HepG2 (cell line): ENCODE measurements around the gene LIN28A. TPM values are rescaled to one million over a fixed set of nuclear protein-coding genes. Genes with fewer than 3 reads are reported as not detected.

Experiments
- ARNT2 ChIP-seq: sonication (generic); formaldehyde crosslinking; IDR thresholded peaks from 2 replicates; pipeline ENCODE4 v1.8.0; 2022; ENCODE audit warnings: mild to moderate bottlenecking, low read depth, missing genetic modification reagents, moderate library complexity
- ATF6 ChIP-seq: sonication (generic); formaldehyde crosslinking; conservative IDR thresholded peaks from 2 replicates; pipeline ENCODE4 v1.4.0; 2020; ENCODE audit warnings: missing genetic modification reagents
- ELF3 ChIP-seq: IDR thresholded peaks from 2 replicates; pipeline ENCODE4 v1.6.1; 2016; ENCODE audit warnings: missing genetic modification reagents, missing compliant biosample characterization
- FOSL2 ChIP-seq: sonication (generic); formaldehyde crosslinking; IDR thresholded peaks from 2 replicates; pipeline ENCODE4 v1.4.0; 2020; ENCODE audit warnings: missing genetic modification reagents
- GLI4 ChIP-seq: sonication (generic); formaldehyde crosslinking; IDR thresholded peaks from 2 replicates; pipeline ENCODE4 v1.5.1; 2020; ENCODE audit warnings: missing genetic modification reagents, mild to moderate bottlenecking, moderate library complexity, borderline replicate concordance
- MLLT10 ChIP-seq: sonication (generic); formaldehyde crosslinking; IDR thresholded peaks from 2 replicates; pipeline ENCODE4 v1.4.0; 2020; ENCODE audit warnings: missing genetic modification reagents
- MTA1 ChIP-seq: sonication (generic); formaldehyde crosslinking; IDR thresholded peaks from 2 replicates; pipeline ENCODE4 v1.4.0; 2020; ENCODE audit warnings: missing genetic modification reagents, mild to moderate bottlenecking, borderline replicate concordance
- NR2F1 ChIP-seq, 2 experiments: fragments of 450-650 bp in 1 of 2; formaldehyde crosslinking in 1 of 2; IDR thresholded peaks; 2 replicates each; pipeline versions ENCODE4 v1.5.0 to v1.6.1; 2016 to 2020; ENCODE audit warnings: mild to moderate bottlenecking in 1 of 2, missing compliant biosample characterization in 1 of 2, missing genetic modification reagents in 1 of 2, moderate library complexity in 1 of 2
- PAXIP1 ChIP-seq: sonication (generic); formaldehyde crosslinking; conservative IDR thresholded peaks from 2 replicates; pipeline ENCODE4 v1.4.0; 2020; ENCODE audit warnings: mild to moderate bottlenecking, missing genetic modification reagents, moderate library complexity
- POLR2A ChIP-seq, 2 experiments: IDR thresholded peaks; 2 replicates each; pipeline ENCODE4 v1.6.1; 2011; ENCODE audit warnings: low read depth in 2 of 2, low read length in 2 of 2, mild to moderate bottlenecking in 1 of 2, moderate library complexity in 1 of 2; ENCODE audit not compliant: insufficient read depth in 1 of 2
- PRDM15 ChIP-seq: sonication (generic); formaldehyde crosslinking; IDR thresholded peaks from 2 replicates; pipeline ENCODE4 v1.4.0; 2020; ENCODE audit warnings: missing genetic modification reagents
- RXRB ChIP-seq: IDR thresholded peaks from 2 replicates; pipeline ENCODE4 v1.6.1; 2016; ENCODE audit warnings: borderline replicate concordance, missing genetic modification reagents, missing compliant biosample characterization
- SUZ12 ChIP-seq: fragments of 150-350 bp; IDR thresholded peaks from 2 replicates; pipeline ENCODE4 v1.6.1; 2014; ENCODE audit warnings: low read depth, low read length
- THAP11 ChIP-seq: IDR thresholded peaks from 2 replicates; pipeline ENCODE4 v1.6.1; 2016; ENCODE audit warnings: missing biosample characterization, missing genetic modification reagents
- TOE1 ChIP-seq: sonication (generic); formaldehyde crosslinking; IDR thresholded peaks from 2 replicates; pipeline ENCODE4 v1.4.0; 2020; ENCODE audit warnings: mild to moderate bottlenecking, missing genetic modification reagents
- TSC22D2 ChIP-seq: sonication (generic); formaldehyde crosslinking; IDR thresholded peaks from 2 replicates; pipeline ENCODE4 v1.5.1; 2020; ENCODE audit warnings: missing genetic modification reagents, mild to moderate bottlenecking, borderline replicate concordance
- ZNF264 ChIP-seq: sonication (generic); formaldehyde crosslinking; IDR thresholded peaks from 2 replicates; pipeline ENCODE4 v1.4.0; 2020; ENCODE audit warnings: missing genetic modification reagents
- ZNF569 ChIP-seq: sonication (generic); formaldehyde crosslinking; IDR thresholded peaks from 2 replicates; pipeline ENCODE4 v1.5.0; 2020; ENCODE audit warnings: mild to moderate bottlenecking, missing genetic modification reagents, moderate library complexity, borderline replicate concordance
- ZNF749 ChIP-seq: sonication (generic); formaldehyde crosslinking; IDR thresholded peaks from 2 replicates; pipeline ENCODE4 v1.8.0; 2022; ENCODE audit warnings: mild to moderate bottlenecking, missing genetic modification reagents, moderate library complexity, borderline replicate concordance
- polyA plus RNA-seq, 8 experiments: library from polyadenylated mRNA; depleted of rRNA in 3 of 8; stranded (reverse) in 7 of 8; unstranded in 1 of 8; fragments of >200 nt; fragmentation: Illumina TruSeq in 4 of 8; extraction: Trizol in 4 of 8; gene quantifications; 2 replicates each; pipeline versions ENCODE4 v1.2.1 to v1.2.3, GENCODE V29; 2011 to 2016; ENCODE audit warnings: low read depth in 4 of 8, missing spikeins in 1 of 8, mixed read lengths in 1 of 8; ENCODE audit not compliant: insufficient read depth in 1 of 8
- total RNA-seq, 5 experiments: library from RNA; depleted of rRNA; stranded (reverse); fragments of >200 nt; fragmentation: Illumina TruSeq; extraction: Trizol; gene quantifications; 2 replicates each; pipeline ENCODE4 v1.2.3, GENCODE V29; 2016; ENCODE audit warnings: low read depth in 1 of 5
- TF ChIP-seq, protein P1 (sequence below): sonication (generic); formaldehyde crosslinking; IDR thresholded peaks from 2 replicates; pipeline ENCODE4 v1.4.0; 2020; ENCODE audit warnings: missing genetic modification reagents

The LIN28A gene
- total and polyA plus RNA-seq, 2 of the 13 experiments (the other 11 are each of a cell fraction or from before 2014, with no cell fraction given) = not detected

DNA sequence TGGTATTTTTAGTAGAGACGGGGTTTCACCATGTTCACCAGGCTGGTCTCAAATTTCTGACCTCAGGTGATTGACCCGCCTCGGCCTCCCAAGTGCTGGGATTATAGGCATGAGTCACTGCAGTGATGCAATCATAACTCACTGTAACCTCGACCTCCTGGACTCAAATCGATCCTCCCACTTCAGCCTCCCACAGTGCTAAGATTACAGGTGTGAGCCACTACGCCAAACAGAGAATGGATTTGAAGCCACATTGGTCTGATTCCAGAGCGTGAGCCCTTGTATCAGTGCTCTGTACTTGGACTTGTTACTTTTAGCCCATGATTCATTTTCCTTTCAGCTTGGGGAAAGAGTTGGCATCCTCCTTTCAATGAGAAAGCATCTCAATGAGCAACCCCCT is 23.2 kb upstream of the LIN28A start (continued):
- TF ChIP-seq PAXIP1 (CRISPR knock-in tag) (peak; percentile 88), GLI4 (CRISPR knock-in tag) (no peak; the same call in 1 of the 2 replicates), TOE1 (CRISPR knock-in tag) (no peak), RXRB (CRISPR knock-in tag) (peak; percentile 95), FOSL2 (peak; percentile 100), ZNF749 (no peak), THAP11 (CRISPR knock-in tag) (peak; percentile 84), ELF3 (CRISPR knock-in tag) (peak; percentile 56), POLR2A (IDR thresholded peaks at IDR 0.05; ENCODE audit: insufficient read depth in 1 of 2, low read depth in 2 of 2, low read length in 2 of 2) (no peak), MLLT10 (CRISPR knock-in tag) (no peak), PRDM15 (CRISPR knock-in tag) (no peak), ZNF569 (CRISPR knock-in tag) (no peak), ARNT2 (peak; percentile 43; the same call in 1 of the 2 replicates), SUZ12 (no peak), TSC22D2 (CRISPR knock-in tag) (no peak), ZNF264 (CRISPR knock-in tag) (peak; percentile 81; the same call in 1 of the 2 replicates), MTA1 (CRISPR knock-in tag) (no peak), ATF6 (CRISPR knock-in tag) (no peak), NR2F1 (CRISPR knock-in tag; IDR thresholded peaks at IDR 0.05) (peak; percentile 91 to 92)
- TF ChIP-seq, protein P1, sequence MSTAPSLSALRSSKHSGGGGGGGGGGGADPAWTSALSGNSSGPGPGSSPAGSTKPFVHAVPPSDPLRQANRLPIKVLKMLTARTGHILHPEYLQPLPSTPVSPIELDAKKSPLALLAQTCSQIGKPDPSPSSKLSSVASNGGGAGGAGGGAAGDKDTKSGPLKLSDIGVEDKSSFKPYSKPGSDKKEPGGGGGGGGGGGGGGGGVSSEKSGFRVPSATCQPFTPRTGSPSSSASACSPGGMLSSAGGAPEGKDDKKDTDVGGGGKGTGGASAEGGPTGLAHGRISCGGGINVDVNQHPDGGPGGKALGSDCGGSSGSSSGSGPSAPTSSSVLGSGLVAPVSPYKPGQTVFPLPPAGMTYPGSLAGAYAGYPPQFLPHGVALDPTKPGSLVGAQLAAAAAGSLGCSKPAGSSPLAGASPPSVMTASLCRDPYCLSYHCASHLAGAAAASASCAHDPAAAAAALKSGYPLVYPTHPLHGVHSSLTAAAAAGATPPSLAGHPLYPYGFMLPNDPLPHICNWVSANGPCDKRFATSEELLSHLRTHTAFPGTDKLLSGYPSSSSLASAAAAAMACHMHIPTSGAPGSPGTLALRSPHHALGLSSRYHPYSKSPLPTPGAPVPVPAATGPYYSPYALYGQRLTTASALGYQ (CRISPR knock-in tag) = peak; percentile 77; the same call in 1 of the 2 replicates
